NK-92 treated with Interleukin-12 subunit alpha and Interleukin-12 subunit beta, amount 100 ng/mL, for 24 hours (cell line): ENCODE measurements around the gene IRF9.

ENCODE experiments used
- DNase-seq: peaks from one replicate; lab custom pipeline; 2025; lab: John Stamatoyannopoulos, UW

IRF9 gene

GRCh38 chr14:24160850-24161804, at the start of gene IRF9:
Gene IRF9, plus strand, starts transcription at chr14:24161265. Its CDS starts 880 bp downstream, at chr14:24162145.
- DNase-seq, result peak; percentile 88

GRCh38 chr14:24113379-24113800, 47.7 kb upstream of the IRF9 start:
- DNase-seq, result no peak

- peak; percentile 85 for DNase-seq
Observed at GRCh38 chr14:24113801-24114531, 47.1 kb upstream of the IRF9 start.

GRCh38 chr14:24114532-24115421, 46.3 kb upstream of the IRF9 start, which contains the start of the genes DCAF11 and NRL:
Gene DCAF11, plus strand, starts transcription at chr14:24114777. Its CDS starts 818 bp downstream, at chr14:24115595.
Gene NRL, minus strand, starts transcription at chr14:24114949. Its CDS starts 32,101 bp downstream, at chr14:24082848.
- peak; percentile 99 for DNase-seq

GRCh38 chr14:24115422-24116127, 45.5 kb upstream of the IRF9 start:
- DNase-seq, result no peak

GRCh38 chr14:24116128-24116814, 44.8 kb upstream of the IRF9 start:
- no peak for DNase-seq

GRCh38 chr14:24117179-24117578, 43.9 kb upstream of the IRF9 start:
- DNase-seq, result no peak

GRCh38 chr14:24119691-24120090, 41.4 kb upstream of the IRF9 start:
- no peak for DNase-seq

GRCh38 chr14:24121210-24121609, 39.9 kb upstream of the IRF9 start:
- no peak for DNase-seq

- DNase-seq, result no peak
Observed at GRCh38 chr14:24122416-24122815, 38.6 kb upstream of the IRF9 start.

- DNase-seq, result no peak
Observed at GRCh38 chr14:24122898-24123297, 38.2 kb upstream of the IRF9 start.

- no peak for DNase-seq
Observed at GRCh38 chr14:24123424-24124417, 37.3 kb upstream of the IRF9 start.

GRCh38 chr14:24126939-24127338, 34.1 kb upstream of the IRF9 start:
- no peak for DNase-seq

- DNase-seq, result no peak
Observed at GRCh38 chr14:24127673-24128072, 33.4 kb upstream of the IRF9 start.

- DNase-seq, result no peak
Observed at GRCh38 chr14:24129410-24129998, 31.6 kb upstream of the IRF9 start.

GRCh38 chr14:24130380-24130716, 30.7 kb upstream of the IRF9 start, which contains the start of gene FITM1:
Gene FITM1, plus strand, starts transcription at chr14:24130659. Its CDS starts 905 bp downstream, at chr14:24131564.
- no peak for DNase-seq

GRCh38 chr14:24130717-24131548, 30.1 kb upstream of the IRF9 start:
- DNase-seq, result no peak

- no peak for DNase-seq
Observed at GRCh38 chr14:24131549-24131966, 29.5 kb upstream of the IRF9 start.
